HepG2 (cell line): ENCODE data around the gene IL15RA. TPM values are rescaled to one million over a fixed set of nuclear protein-coding genes. Genes with fewer than 3 reads are reported as not detected.

ENCODE experiments used
- BHLHE40 ChIP-seq: IDR thresholded peaks from 2 replicates; pipeline ENCODE4 v1.6.1; 2011; ENCODE audit warnings: low read length, improper control_type of control experiment
- FOXO1 ChIP-seq: sonication (generic); formaldehyde crosslinking; IDR thresholded peaks from 2 replicates; pipeline ENCODE4 v1.4.0; 2020; ENCODE audit warnings: missing genetic modification reagents
- GFI1 ChIP-seq: sonication (generic); formaldehyde crosslinking; IDR thresholded peaks from 2 replicates; pipeline ENCODE4 v1.5.0; 2020; ENCODE audit warnings: missing genetic modification reagents, mild to moderate bottlenecking, borderline replicate concordance
- MXI1 ChIP-seq: IDR thresholded peaks from 3 replicates; pipeline ENCODE4 v1.6.1; 2012; ENCODE audit warnings: low read depth, low read length, inconsistent platforms, borderline replicate concordance
- NR2F2 ChIP-seq: IDR thresholded peaks from 2 replicates; pipeline ENCODE4 v1.6.1; 2012; ENCODE audit warnings: low read depth, inconsistent platforms, borderline replicate concordance
- SMAD1 ChIP-seq: sonication (generic); formaldehyde crosslinking; IDR thresholded peaks from 2 replicates; pipeline ENCODE4 v1.4.0; 2020; ENCODE audit warnings: missing genetic modification reagents, low read depth, mild to moderate bottlenecking, borderline replicate concordance
- TMF1 ChIP-seq: sonication (generic); formaldehyde crosslinking; IDR thresholded peaks from 2 replicates; pipeline ENCODE4 v1.8.1; 2022; ENCODE audit warnings: low read depth, missing genetic modification reagents
- WIZ ChIP-seq: sonication (generic); formaldehyde crosslinking; IDR thresholded peaks from 2 replicates; pipeline ENCODE4 v1.5.1; 2020; ENCODE audit warnings: mild to moderate bottlenecking, missing genetic modification reagents
- ZNF557 ChIP-seq: sonication (generic); formaldehyde crosslinking; IDR thresholded peaks from 2 replicates; pipeline ENCODE4 v1.4.0; 2020; ENCODE audit warnings: missing genetic modification reagents
- ZNF7 ChIP-seq: IDR thresholded peaks from 2 replicates; pipeline ENCODE4 v1.6.1; 2016; ENCODE audit warnings: missing biosample characterization, missing genetic modification reagents
- ZNF878 ChIP-seq: sonication (generic); formaldehyde crosslinking; IDR thresholded peaks from 2 replicates; pipeline ENCODE4 v1.8.1; 2023; ENCODE audit warnings: mild to moderate bottlenecking, missing genetic modification reagents, moderate library complexity
- polyA plus RNA-seq, 8 experiments: library from polyadenylated mRNA; depleted of rRNA in 3 of 8; stranded (reverse) in 7 of 8; unstranded in 1 of 8; fragments of >200 nt; fragmentation: Illumina TruSeq in 4 of 8; extraction: Trizol in 4 of 8; gene quantifications; 2 replicates each; pipeline versions ENCODE4 v1.2.1 to v1.2.3, GENCODE V29; 2011 to 2016; ENCODE audit warnings: low read depth in 4 of 8, missing spikeins in 1 of 8, mixed read lengths in 1 of 8; ENCODE audit not compliant: insufficient read depth in 1 of 8
- total RNA-seq, 5 experiments: library from RNA; depleted of rRNA; stranded (reverse); fragments of >200 nt; fragmentation: Illumina TruSeq; extraction: Trizol; gene quantifications; 2 replicates each; pipeline ENCODE4 v1.2.3, GENCODE V29; 2016; ENCODE audit warnings: low read depth in 1 of 5
- TF ChIP-seq, protein P1 (sequence below): sonication (generic); formaldehyde crosslinking; IDR thresholded peaks from 2 replicates; pipeline ENCODE4 v1.4.0; 2020; ENCODE audit warnings: missing genetic modification reagents
- TF ChIP-seq, protein P2 (sequence below): IDR thresholded peaks from 2 replicates; pipeline ENCODE4 v1.6.1; 2016; ENCODE audit warnings: missing compliant biosample characterization, missing genetic modification reagents, borderline replicate concordance
- TF ChIP-seq, protein P3 (sequence below): sonication (generic); formaldehyde crosslinking; IDR thresholded peaks from 2 replicates; pipeline ENCODE4 v1.4.0; 2020; ENCODE audit warnings: missing genetic modification reagents, borderline replicate concordance
- TF ChIP-seq, protein P4 (sequence below): sonication (generic); formaldehyde crosslinking; IDR thresholded peaks from 2 replicates; pipeline ENCODE4 v1.8.0; 2022; ENCODE audit warnings: missing genetic modification reagents, mild to moderate bottlenecking, moderate library complexity, borderline replicate concordance
- TF ChIP-seq, protein P5 (sequence below): sonication (generic); formaldehyde crosslinking; IDR thresholded peaks from 2 replicates; pipeline ENCODE4 v1.8.1; 2022; ENCODE audit warnings: mild to moderate bottlenecking, missing genetic modification reagents

IL15RA gene
- total and polyA plus RNA-seq, 2 of the 13 experiments (the other 11 are each of a cell fraction or from before 2014, with no cell fraction given), result 0.53 to 0.77 TPM

DNA sequence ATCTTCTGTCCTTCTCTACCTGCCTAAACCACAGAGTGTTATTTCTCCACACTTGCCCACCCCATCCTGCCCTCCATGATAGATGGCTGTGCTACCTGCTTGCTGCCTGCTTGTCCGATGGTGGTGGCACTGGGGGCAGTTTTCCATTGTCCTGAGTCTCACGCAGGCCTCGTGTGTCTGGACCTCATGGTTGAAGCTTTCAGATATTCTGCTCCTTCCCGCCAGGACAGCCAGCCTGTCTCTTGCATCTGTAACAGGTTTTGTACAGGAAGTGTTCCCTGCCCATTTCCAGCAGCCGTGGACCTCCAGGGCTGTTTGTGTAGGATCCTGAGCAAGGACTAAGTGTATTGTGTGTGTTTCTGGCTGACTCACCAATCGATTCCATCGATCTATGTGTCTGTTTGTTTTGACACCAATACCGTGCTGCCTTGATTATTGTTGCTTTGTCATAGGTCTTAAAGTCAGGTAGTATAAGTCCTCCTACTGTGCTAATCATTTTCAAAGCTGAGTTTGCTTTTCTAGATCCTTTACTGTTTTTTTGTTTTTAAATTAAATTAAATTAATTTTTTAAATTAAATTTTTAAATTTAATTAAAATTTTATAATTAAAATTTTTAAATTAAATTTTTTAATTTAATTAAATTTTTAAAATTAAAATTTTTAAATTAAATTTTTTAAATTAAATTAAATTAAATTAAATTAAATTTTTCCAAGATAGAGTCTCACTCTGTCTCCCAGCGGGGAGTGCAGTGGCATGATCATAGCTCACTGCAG, 8.5 kb downstream of the IL15RA start (continued):
- TF ChIP-seq, protein P1, sequence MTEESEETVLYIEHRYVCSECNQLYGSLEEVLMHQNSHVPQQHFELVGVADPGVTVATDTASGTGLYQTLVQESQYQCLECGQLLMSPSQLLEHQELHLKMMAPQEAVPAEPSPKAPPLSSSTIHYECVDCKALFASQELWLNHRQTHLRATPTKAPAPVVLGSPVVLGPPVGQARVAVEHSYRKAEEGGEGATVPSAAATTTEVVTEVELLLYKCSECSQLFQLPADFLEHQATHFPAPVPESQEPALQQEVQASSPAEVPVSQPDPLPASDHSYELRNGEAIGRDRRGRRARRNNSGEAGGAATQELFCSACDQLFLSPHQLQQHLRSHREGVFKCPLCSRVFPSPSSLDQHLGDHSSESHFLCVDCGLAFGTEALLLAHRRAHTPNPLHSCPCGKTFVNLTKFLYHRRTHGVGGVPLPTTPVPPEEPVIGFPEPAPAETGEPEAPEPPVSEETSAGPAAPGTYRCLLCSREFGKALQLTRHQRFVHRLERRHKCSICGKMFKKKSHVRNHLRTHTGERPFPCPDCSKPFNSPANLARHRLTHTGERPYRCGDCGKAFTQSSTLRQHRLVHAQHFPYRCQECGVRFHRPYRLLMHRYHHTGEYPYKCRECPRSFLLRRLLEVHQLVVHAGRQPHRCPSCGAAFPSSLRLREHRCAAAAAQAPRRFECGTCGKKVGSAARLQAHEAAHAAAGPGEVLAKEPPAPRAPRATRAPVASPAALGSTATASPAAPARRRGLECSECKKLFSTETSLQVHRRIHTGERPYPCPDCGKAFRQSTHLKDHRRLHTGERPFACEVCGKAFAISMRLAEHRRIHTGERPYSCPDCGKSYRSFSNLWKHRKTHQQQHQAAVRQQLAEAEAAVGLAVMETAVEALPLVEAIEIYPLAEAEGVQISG (CRISPR knock-in tag), result peak; percentile 67
- no peak for TF ChIP-seq WIZ (CRISPR knock-in tag)
- peak; percentile 73; the same call in 1 of the 2 replicates for TF ChIP-seq ZNF878 (CRISPR knock-in tag)
- 0 out of 2 replicates have a peak, but pooled peaks have one; percentile 15 for TF ChIP-seq ZNF7 (CRISPR knock-in tag)
- peak; percentile 96 for TF ChIP-seq FOXO1 (CRISPR knock-in tag)
- peak; percentile 74 for TF ChIP-seq NR2F2
- TF ChIP-seq GFI1 (CRISPR knock-in tag), result peak; percentile 62; the same call in 1 of the 2 replicates
- no peak for TF ChIP-seq SMAD1
- TF ChIP-seq, protein P2, sequence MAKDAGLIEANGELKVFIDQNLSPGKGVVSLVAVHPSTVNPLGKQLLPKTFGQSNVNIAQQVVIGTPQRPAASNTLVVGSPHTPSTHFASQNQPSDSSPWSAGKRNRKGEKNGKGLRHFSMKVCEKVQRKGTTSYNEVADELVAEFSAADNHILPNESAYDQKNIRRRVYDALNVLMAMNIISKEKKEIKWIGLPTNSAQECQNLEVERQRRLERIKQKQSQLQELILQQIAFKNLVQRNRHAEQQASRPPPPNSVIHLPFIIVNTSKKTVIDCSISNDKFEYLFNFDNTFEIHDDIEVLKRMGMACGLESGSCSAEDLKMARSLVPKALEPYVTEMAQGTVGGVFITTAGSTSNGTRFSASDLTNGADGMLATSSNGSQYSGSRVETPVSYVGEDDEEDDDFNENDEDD (CRISPR knock-in tag), result peak; percentile 94; the same call in 1 of the 2 replicates
- TF ChIP-seq MXI1, result no peak
- peak; percentile 61; the same call in 1 of the 2 replicates for TF ChIP-seq BHLHE40
- TF ChIP-seq, protein P3, sequence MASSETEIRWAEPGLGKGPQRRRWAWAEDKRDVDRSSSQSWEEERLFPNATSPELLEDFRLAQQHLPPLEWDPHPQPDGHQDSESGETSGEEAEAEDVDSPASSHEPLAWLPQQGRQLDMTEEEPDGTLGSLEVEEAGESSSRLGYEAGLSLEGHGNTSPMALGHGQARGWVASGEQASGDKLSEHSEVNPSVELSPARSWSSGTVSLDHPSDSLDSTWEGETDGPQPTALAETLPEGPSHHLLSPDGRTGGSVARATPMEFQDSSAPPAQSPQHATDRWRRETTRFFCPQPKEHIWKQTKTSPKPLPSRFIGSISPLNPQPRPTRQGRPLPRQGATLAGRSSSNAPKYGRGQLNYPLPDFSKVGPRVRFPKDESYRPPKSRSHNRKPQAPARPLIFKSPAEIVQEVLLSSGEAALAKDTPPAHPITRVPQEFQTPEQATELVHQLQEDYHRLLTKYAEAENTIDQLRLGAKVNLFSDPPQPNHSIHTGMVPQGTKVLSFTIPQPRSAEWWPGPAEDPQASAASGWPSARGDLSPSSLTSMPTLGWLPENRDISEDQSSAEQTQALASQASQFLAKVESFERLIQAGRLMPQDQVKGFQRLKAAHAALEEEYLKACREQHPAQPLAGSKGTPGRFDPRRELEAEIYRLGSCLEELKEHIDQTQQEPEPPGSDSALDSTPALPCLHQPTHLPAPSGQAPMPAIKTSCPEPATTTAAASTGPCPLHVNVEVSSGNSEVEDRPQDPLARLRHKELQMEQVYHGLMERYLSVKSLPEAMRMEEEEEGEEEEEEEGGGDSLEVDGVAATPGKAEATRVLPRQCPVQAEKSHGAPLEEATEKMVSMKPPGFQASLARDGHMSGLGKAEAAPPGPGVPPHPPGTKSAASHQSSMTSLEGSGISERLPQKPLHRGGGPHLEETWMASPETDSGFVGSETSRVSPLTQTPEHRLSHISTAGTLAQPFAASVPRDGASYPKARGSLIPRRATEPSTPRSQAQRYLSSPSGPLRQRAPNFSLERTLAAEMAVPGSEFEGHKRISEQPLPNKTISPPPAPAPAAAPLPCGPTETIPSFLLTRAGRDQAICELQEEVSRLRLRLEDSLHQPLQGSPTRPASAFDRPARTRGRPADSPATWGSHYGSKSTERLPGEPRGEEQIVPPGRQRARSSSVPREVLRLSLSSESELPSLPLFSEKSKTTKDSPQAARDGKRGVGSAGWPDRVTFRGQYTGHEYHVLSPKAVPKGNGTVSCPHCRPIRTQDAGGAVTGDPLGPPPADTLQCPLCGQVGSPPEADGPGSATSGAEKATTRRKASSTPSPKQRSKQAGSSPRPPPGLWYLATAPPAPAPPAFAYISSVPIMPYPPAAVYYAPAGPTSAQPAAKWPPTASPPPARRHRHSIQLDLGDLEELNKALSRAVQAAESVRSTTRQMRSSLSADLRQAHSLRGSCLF (CRISPR knock-in tag), result 0 out of 2 replicates have a peak, but pooled peaks have one; percentile 84
- TF ChIP-seq ZNF557 (CRISPR knock-in tag), result peak; percentile 67; the same call in 1 of the 2 replicates
- TF ChIP-seq, protein P4, sequence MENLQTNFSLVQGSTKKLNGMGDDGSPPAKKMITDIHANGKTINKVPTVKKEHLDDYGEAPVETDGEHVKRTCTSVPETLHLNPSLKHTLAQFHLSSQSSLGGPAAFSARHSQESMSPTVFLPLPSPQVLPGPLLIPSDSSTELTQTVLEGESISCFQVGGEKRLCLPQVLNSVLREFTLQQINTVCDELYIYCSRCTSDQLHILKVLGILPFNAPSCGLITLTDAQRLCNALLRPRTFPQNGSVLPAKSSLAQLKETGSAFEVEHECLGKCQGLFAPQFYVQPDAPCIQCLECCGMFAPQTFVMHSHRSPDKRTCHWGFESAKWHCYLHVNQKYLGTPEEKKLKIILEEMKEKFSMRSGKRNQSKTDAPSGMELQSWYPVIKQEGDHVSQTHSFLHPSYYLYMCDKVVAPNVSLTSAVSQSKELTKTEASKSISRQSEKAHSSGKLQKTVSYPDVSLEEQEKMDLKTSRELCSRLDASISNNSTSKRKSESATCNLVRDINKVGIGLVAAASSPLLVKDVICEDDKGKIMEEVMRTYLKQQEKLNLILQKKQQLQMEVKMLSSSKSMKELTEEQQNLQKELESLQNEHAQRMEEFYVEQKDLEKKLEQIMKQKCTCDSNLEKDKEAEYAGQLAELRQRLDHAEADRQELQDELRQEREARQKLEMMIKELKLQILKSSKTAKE, result peak; percentile 72
- no peak for TF ChIP-seq TMF1
- TF ChIP-seq, protein P5, sequence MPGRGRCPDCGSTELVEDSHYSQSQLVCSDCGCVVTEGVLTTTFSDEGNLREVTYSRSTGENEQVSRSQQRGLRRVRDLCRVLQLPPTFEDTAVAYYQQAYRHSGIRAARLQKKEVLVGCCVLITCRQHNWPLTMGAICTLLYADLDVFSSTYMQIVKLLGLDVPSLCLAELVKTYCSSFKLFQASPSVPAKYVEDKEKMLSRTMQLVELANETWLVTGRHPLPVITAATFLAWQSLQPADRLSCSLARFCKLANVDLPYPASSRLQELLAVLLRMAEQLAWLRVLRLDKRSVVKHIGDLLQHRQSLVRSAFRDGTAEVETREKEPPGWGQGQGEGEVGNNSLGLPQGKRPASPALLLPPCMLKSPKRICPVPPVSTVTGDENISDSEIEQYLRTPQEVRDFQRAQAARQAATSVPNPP (CRISPR knock-in tag), result no peak
